HG02870 (cell line): Measurements from ENCODE around the gene SLC43A1.

ENCODE experiments used
- ATAC-seq: cut with Tn5 transposase; IDR thresholded peaks from one replicate; pipeline ENCODE4 v1.9.1; 2021; ENCODE audit warnings: mild to moderate bottlenecking, moderate library complexity; ENCODE audit not compliant: unreplicated experiment

Gene SLC43A1

DNA sequence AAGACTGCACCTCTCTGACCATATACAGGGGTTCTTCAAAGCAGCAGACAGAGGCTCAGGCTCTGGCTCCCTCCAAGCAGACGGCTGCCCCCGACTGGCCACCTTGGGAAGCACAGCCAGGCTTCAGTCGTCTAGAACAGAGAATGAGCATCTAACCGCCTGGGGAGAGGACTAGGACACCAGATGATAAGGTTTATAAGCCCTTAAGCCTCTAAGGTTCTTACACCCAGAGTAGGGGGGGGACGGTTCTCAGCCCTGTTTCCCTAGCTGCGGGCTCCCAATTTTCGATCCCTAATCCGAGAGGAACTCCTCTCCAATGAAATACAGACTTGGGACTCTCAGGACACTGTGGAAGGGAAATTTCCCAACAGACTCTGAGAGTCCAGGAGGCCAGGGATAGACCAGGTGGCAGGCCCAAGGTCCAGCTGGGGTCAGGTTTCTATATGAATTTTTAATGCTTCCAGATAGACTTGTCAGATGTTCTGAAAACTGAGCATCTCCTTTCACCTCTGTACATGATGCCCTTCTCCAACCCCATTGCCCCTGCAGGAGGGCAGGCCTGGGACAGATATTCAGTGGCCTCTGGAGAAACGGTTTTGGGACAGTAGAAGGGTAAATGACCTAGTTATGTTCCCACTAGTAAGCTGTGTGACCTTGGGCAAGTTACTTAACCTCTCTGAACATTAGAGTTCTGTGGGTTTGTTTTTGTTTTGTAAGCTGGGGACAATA, 34.9 kb downstream of the SLC43A1 start:
- ATAC-seq = peak; percentile 35

DNA sequence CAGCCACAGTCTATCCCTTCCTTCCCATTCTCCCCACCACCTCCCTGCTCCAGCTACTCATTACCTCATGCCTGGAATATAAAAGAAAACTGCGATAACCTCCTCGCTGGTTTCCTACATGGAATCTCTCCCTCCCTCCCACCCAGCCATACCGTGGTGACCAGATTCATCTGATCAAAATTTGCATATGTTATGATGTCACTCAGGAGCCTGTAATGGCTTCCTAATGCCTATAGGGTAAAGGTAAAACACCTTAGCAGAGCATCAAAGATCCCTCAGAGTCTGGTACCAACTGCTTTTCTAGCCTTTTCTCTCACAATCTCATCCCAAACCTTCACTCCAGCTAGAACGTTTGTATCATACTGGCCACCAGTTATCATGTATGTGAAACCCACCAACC, 35.6 kb downstream of the SLC43A1 start:
- ATAC-seq = no peak

DNA sequence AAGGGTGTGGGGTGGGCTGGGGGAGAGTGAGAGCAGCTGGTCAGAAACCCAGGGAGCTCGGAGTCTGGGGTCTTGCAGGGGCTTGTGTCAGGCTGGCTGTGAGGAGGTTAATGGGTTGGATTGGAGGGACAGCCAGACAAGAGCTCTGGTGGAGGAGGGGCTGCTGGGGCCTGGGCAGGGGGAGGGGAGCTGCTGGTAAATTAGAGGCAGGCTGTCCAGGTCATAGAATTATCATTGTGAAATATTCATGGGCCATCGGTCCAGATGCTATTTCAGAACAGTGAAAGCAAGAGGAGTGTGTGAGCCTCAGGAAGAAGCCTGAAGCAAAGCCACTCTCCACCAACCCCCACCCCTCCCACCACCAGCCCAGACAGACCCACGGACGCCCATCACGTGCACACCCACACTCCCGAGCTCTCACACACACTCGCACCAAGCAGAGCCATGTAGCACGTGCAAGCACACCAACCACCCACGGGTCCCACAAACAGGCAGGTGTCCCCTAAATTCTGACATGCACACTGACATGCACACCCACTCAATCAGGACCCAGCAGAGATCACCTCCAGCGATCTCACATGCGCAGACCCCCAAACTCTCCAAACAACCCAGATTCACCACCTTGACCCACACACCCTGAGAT, 36.4 kb downstream of the SLC43A1 start:
- ATAC-seq = no peak

DNA sequence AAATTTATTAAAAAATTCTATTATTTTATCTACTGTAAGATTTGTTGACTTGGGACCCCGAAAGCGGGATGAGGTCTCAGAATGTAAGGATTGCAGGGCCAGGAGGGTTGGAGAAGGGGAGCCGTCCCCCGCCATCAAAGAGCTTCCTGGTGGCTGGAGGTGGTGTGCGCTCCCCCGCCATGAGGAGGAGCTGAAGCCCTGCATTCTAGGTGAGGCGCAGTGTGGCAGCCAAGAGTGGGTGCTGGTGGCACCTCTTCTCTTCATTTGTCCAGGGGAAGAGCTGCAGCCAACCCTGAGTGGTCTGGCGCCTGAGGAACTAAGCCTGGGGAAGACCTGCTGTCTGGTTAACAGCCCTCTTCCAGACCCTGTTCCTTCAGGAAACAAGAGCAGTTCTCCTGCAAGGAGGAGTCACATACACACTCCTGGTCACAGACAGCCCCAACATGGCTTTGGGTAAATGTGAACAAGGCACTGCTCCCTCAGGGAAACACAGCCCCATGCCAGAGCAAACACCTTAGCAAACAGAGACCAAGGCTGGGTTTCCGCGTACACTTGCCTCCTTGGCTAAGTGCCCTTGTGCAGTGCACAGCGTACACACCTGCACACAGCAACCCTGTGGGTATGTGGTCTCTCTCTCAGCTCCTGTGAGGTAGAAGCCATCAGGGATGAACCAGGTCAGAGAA, 37.9 kb downstream of the SLC43A1 start:
- no peak for ATAC-seq

DNA sequence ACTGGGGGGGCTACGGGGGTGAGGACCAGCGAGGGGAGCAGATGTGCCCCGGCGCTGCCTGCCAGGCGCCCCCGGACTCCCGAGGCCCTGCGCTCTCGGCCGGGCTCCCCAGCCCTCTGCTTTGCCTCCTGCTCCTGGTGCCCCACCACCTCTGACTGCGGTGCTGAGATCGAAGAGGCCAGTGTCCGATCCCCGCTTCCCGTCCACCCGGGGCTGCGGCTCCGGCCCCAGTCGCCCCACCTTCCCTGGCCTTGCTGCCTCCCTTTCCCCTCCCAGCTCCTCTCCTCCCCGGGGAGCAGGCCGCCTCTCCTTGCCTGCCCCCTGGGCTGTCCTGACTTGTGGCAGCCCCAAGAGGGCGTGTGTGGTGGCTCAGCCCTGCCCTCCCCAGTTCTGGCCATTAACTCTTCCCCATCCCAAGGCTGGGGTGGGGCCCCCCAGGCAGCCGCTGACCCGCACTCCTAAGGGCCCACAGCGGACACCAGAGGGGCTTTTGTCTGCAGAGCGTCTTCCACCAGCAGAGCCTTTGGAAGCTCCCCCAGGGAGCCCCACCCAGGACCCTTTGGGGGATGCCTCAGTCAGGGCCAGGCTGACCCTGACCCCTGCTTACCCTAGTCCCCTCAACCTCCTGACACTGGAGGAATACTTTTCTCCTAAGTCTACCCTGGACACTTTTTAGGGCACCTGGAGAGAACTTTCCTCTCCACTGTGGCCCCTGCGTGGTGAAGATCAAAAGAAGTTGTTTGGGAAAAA, 38.6 kb downstream of the SLC43A1 start:
- peak; percentile 56 for ATAC-seq

DNA sequence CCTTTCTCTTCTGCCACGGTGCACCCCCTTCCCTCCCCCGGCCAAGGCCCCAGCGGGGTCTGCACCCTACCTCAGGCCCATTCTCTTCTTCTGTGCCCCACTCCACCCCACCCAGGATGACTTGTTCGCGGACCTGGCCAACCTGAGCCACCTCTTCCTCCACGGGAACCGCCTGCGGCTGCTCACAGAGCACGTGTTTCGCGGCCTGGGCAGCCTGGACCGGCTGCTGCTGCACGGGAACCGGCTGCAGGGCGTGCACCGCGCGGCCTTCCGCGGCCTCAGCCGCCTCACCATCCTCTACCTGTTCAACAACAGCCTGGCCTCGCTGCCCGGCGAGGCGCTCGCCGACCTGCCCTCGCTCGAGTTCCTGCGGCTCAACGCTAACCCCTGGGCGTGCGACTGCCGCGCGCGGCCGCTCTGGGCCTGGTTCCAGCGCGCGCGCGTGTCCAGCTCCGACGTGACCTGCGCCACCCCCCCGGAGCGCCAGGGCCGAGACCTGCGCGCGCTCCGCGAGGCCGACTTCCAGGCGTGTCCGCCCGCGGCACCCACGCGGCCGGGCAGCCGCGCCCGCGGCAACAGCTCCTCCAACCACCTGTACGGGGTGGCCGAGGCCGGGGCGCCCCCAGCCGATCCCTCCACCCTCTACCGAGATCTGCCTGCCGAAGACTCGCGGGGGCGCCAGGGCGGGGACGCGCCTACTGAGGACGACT, 39.3 kb downstream of the SLC43A1 start:
- peak; percentile 31 for ATAC-seq

DNA sequence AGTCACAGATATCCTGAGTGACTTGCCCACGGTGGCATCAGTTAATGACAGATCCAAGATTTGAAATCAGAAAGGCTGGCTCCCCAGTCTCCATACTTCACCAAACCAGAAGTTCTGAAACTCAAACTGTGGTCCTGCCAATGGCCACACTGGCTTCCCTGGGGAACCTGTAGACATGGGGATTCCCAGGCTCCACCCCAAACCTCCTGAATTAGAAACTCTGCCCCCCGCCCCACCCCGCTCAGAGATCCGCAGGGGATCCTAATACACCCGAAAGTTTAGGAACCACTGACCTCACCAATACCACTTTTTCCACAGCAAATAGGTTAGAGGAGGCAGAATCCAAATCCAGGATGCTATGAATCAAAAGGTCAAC, 39.8 kb downstream of the SLC43A1 start:
- no peak for ATAC-seq

DNA sequence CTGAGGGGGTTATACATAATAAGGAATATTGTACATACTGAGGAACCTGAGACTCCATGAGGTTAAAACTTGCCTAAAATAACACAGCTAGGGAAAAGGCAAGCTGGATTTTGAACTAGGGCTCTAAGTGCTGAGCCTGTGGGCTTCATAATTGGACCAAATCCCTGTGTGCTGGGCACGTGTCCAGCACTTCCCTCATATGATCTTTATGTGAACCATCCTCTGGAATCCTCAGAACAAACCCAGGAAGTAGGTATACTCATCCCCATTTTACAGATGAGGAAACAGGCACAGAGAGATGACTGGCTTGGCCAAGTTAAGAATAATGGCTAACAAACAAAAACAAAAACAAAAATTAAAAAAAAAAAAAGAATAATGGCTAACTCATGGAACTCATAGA, 40.3 kb downstream of the SLC43A1 start:
- no peak for ATAC-seq

DNA sequence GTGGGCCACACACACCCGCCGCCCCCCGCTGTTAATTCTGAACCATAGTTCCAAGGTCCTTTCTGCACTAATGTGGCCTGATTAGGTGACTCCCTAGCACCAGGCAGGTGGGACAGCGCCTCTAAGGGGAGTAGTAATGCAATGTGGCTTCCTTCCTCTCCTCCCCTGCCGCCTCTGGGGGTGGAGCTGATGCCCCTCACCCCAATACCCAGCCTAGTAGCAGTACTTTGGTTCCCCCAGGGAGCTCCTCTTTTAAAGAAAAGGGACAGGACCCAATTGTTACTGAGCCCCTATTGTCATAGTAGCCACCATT, 40.7 kb downstream of the SLC43A1 start:
- ATAC-seq = no peak

DNA sequence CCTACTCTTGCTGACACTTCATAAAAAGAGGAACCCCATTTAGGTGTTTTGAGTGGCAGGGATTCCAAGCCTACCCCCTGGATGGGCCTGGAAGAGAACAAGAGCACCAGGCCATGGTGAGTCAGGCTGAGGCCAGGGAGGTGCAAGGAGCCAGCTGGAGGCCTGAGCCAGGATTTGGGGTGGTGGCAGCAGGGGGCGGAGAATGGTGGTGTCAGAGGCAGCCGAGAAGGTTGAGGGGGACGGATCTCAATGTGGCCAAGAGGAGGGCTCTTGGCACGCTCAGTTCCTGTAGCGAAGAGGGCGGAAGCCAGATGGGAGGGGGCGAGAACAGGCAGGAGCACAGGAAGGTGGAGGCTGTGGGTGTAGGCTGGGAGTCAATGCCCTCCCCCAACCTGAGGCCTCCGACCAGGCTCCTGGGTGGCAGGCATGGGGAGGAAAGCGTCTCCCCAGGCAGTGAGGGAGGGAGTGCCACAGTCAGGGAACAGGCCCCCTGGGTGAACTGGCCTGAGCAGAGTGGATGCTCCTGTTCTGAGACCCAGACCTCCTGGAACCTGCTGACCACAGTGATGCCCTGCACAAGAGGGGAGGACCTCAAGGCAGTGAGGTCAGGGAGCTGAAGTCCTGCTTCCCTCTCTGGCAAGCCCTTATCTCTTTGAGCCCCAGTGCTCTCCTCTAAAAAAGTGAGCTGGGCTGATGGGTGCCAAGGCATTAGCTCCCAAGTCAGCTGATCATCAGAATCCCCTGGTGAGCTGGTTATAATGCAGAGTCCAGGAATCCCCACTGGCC, 41.3 kb downstream of the SLC43A1 start:
- no peak for ATAC-seq

DNA sequence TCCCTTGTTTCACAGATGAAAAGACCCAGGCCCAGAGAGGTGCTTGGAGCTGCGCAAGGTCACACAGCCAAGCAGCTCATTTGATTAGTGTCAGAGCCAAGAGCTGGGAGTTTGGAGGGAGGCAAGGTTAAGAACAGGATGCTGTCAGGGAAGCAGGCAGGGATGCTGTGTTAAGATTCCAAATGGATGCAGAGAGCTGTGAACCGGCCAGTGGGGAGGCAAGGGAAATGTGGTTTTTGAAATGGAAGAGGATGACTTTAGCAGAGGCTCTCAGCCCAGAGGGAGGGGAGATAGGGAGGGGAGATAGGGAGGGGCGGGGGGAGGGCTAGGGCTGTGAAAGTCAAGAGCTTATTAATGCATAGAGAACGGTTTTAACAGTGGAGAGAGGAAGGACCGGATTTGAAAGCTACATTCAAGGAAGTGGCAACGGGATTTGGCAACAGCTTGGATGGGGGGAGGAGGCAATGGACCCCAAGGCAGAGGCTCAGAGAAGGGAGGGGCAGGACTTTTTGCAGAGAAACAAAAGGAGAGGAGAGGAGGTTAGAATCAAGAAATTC, 42.1 kb downstream of the SLC43A1 start:
- ATAC-seq = no peak

DNA sequence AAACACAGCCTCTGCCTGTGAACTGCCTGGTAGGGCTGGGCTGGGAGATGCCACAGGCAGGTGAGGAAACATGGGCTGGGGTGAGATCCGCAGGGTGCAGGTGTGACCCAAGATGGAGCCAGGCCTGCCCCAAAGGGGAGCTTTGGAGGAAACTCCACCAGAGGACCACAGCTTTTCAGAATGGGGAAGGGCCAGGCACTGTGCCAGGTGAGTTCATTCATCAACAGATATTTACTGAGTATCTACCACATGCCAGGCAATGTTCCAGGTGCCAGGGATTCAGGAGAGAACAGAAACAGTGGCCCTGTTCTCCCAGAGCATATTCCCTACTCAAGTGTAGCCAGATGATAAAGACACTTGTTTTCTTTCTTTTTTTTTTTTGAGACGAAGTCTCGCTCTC, 44.0 kb downstream of the SLC43A1 start:
- ATAC-seq = no peak

DNA sequence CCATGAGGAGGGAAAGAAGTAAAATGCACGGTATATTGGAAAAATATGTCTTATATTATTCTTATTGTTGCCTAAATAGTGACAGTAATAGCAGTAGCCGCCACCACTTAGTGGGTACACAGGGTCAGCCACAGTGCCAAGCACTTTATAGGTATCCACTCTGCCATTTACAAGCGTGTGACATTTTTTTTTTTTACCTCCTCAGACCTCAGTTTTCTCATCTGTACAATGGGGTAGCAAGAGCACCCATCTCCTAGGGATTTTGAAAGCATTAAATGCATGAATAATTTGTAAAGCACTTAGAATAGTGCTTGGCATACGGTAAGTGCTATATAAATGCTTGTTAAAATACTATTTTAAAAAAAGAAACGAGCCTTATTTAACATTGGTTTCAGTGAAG, 46.2 kb downstream of the SLC43A1 start:
- no peak for ATAC-seq

DNA sequence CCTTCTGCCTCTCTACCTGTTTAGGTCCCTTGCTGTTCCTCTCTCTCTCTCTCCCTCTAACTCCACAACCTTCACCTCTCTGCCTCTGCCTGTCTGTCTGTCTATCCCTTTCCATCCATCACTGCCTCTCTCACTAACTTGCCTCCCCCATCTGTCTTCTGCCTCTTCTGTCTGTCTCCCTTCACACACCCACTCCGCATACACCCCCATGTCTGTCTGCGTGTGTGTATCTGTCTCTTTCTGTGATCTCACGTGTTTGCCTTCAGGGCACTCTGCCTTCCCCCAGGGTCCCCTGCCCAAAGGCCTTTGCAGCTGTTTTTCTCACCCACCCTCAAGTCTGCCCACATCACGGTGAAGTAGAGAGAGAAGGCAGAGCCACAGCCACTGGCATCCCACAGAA, 47.2 kb downstream of the SLC43A1 start:
- no peak for ATAC-seq

DNA sequence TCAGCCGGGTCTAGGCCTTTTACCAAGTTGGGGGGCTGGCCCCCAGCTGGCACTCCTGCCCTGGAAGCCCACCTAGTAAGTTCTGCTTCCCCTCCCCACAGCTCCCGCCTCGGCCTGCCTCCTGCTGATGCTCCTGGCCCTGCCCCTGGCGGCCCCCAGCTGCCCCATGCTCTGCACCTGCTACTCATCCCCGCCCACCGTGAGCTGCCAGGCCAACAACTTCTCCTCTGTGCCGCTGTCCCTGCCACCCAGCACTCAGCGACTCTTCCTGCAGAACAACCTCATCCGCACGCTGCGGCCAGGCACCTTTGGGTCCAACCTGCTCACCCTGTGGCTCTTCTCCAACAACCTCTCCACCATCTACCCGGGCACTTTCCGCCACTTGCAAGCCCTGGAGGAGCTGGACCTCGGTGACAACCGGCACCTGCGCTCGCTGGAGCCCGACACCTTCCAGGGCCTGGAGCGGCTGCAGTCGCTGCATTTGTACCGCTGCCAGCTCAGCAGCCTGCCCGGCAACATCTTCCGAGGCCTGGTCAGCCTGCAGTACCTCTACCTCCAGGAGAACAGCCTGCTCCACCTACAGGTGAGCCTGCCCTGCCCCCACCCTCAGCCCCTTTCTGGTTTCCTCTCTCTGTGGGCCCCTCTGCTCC, 47.9 kb downstream of the SLC43A1 start:
- ATAC-seq = no peak

DNA sequence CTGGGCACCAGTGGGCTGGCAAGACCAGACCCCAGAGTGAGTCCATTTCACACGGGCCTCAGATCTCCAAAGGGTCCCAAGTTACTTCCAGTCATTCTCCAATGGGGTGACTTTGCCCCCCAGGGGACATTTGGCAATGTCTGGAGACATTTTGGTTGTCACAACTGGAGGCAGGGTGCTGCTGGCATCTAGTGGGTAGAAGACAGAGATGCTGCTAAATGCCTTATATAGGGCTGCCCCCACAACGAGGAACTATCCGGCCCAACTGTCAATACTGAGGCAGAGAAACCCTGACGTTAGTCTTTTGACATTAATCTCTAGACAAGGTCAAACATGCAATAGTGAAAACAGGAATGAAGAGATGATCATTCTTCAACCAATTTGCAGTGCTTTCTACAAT, 48.8 kb downstream of the SLC43A1 start:
- no peak for ATAC-seq

DNA sequence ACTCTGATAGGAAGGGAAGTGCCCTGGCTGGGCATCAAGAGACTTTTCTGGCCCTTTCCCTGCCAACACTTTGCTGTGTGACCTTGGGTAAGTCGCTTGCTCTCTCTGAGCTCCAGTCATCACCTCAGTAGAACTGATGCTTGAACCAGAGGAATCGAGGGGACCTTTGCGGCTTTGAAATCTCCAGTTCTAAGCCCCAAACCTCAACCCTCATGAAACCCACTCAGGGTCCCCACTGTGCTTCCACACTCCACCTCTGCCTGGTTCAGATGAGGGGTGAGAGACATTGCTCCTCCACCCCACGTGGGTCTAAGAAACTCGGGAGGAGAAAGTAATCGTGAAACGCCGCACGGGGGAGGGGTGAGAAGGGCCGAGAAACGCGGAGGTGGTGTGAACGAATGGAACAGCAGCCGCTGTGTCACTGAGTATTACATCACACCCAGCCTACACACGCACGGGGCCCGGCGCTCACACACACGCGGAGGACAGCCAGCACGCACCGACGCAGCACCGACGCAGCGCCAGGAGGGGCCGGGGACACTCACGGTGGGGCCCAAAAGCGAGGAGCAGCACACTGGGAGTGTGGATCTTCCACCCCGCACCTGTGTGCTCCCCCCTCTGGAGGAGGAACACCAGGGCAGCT, 50.8 kb downstream of the SLC43A1 start:
- ATAC-seq = no peak

DNA sequence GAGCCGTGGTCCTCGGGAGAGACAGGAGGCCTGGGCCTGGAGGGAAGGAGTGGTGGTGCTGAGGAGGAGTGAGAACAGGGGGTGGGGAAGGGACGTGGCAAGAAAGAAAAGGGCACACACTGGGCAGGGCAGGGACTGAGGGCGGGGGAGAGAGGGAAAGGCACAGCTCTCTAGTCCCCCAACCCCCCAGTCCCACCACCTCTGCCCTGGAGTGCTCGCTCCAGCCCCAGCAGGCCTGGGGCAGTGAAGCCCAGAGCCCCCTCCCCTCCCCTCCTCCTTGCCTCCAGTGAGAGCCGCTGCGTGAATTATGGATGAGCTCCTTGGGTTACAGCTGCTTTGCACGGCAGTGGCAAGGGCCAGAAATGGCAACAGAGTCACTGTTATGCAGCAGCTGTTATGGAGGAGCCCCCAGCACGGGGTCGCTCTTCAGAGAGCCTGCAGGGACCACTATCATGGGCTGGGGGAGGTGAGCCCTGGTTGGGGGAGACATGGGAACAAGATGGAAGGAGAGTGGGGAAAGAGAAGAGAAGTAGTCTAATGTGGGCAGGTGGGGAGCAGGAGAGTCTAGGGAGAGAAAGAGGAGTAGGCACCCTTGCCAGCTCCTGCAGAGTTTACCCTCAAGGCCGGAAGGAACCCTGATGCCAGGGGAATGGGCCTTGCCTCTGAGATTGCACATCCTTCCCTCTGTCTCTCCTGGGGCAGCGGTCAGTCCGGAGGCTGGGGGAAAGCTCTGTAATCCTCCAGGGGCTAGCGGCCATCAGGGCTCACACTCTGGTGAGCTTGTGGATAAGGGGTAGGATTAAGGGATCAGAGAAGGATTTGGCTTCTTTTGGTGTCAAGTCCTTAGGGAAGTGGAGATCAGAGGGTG, 51.6 kb downstream of the SLC43A1 start:
- no peak for ATAC-seq
